Activated CD4-positive, alpha-beta T cell treated with anti-CD3 and anti-CD28 coated beads for 48 hours (primary cell): Measurements from ENCODE around the gene TMEM150B.

ENCODE experiments used
- DNase-seq: peaks from one replicate; pipeline ENCODE4 v3.0.0-alpha.2; 2020

Gene TMEM150B

DNA sequence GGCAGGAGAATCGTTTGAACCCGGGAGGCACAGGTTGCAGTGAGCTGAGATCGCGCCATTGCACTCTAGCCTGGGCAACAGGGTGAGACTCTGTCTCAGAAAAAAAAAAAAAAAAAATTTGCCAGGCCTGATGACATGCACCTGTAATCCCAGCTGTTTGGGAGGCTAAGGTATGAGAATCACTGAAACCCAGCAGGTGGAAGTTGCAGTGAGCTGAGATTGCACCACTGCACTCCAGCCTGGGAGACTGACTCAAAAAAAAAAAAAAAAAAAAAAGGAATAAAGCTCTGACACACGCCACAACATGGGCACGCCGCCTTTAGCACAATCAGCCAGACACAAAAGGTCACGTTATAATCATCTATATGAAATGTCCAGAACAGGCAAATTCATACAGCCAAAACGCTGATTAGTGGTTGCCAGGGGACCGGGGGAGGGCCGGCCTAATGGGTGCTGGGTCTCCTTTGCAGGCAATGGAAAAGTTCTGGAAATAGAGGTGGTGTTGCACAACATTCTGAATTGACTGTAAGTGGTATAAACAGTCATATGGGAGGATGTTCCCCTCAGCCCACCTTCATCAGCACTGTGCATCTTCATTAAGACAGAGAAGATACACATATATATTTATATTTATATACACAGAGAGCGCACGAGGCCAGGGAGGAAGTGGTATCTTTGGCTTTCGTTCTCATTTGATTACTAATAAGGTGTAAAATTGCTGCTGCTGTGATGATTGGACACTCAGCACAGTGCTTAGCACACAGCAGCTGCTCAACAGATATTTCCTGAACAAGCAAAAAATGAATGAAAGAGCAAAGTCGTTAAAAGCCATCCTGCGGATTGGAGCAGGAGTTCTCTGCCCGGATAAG is 49.1 kb downstream of the TMEM150B start:
- no peak for DNase-seq

DNA sequence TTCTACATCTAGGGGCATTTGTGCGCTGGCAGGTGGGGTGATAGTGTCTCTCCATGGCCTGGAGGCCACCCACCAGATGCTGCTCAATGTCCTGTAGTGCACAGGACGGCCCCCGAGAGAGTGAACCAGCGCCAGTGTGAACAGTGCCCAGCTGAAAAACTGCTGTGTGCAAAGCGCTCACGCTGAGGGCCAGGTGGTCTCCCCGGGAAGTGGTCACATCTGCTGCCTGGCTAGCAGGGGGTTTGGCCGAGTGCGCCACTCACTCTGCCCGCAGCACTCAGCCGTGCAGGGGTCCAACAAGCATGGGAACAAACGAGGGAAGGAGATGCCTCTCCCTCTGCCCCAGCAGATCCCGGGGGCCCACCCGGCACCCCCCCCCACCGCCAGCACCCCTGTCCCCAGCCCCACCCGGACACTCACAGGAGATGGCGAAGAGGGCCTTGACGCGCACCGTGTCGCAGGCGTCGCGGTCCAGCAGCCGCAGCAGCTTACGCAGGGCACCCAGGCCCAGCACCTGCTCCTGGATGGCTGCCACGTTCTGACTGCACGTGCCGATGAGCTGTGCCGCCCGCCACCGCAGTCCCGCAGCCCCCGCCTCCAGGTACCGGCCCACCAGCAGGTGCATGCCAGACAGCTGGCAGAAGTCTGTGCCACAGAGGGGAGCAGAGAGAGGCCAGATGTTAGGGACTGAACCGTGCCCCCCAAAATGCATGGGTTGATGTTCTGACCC is 51.0 kb downstream of the TMEM150B start:
- no peak for DNase-seq

DNA sequence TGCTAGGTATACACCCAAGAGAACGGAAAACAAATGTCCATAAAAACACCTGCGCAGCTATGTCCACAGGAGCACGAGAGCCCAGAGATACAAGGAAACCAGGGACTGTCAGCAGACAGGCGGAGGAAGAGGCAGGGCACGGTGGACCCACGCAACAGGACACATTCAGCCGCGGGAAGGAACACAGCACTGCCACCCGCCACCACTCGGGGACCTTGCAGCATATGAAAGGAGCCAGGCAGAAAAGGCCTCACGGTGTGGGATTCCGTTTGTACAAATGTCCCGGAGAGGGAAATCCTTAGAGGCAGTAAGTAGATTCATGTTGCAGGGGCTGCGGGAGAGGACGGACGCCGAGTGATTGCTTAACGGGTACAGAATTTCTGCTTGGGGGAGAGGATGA is 53.0 kb downstream of the TMEM150B start:
- no peak for DNase-seq

DNA sequence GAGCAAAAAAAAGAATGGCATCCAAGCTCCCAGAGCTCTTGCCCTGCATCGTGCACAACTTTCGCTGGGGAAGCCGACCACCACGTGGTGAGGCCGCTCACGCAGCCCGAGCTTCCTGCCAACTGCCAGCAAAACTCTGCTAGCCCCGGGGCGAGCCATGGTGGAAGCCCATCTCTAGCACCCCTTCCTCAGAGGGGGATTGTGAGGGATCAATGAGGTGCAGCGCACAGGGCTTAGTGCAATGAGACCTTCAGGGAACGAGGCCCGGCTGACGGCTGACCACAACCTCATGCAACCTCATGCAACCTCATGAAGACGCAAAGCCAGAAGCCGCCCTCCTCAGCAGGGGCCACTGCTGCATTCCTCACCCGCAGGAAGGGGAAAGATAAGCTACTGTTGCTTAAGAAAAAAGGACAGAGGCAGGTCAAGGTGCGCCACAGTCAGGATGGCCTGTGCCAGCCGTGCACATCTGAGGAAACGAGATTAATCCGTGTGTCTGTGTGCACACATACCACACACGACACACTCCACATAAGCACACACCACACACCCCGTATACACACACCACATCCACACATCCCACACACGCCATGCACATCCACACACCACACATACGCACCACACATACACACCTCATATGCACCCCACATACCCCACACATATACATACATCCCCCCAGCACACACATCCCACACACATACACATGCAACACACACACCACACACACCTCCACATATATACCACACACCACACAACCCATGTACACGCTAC is 54.8 kb downstream of the TMEM150B start:
- no peak for DNase-seq

DNA sequence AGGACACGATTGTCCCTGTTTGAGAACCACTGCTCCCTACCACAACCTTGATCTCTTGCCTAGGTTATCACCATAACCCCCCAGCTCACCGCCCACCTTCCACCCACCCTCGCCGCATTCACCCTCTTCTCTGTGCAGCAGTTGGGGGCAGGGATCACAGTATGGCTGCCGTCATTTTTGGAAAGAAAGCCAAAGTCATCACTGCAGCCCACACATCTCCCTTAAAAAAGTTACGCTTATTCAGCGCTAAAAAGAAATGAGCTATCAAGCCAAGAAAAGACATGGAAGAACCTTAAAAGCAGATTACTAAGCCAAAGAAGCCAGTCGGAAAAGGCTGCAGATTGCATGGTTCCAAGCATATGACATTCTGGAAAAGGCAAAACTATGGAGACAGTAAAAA is 55.8 kb downstream of the TMEM150B start:
- DNase-seq = no peak

DNA sequence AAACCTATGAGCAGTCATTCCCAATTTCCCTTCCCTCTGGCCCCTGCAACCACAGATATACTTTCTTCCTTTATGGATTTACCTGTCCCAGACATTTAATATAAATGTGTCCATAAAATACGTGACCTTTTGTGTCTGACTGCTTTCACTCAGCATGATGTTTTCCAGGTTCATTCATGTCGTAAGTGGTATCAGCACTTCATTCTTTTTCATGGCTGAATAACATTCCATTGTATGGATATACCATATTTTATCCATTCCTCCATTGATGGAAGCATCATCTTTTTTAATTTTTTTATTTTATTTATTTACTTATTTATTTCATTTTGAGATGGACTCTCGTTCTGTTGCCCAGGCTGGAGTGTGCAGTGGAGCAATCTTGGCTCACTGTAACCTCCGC is 58.3 kb downstream of the TMEM150B start:
- DNase-seq = no peak

DNA sequence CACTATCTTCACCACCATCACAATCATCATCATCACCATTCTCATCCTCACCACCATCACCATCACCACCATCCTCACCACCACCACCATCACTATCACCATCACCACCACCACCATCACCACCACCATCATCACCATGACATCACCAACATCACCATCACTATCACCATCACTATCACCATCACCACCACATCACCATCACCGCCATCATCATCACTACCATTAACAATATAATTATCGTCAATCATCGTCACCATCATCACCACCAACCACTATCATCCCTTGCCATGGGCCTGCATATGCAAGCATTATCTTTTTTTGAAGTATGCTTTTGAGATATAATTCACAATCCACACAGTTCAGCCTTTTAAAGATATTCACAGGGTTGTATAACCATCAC is 58.7 kb downstream of the TMEM150B start:
- no peak for DNase-seq

DNA sequence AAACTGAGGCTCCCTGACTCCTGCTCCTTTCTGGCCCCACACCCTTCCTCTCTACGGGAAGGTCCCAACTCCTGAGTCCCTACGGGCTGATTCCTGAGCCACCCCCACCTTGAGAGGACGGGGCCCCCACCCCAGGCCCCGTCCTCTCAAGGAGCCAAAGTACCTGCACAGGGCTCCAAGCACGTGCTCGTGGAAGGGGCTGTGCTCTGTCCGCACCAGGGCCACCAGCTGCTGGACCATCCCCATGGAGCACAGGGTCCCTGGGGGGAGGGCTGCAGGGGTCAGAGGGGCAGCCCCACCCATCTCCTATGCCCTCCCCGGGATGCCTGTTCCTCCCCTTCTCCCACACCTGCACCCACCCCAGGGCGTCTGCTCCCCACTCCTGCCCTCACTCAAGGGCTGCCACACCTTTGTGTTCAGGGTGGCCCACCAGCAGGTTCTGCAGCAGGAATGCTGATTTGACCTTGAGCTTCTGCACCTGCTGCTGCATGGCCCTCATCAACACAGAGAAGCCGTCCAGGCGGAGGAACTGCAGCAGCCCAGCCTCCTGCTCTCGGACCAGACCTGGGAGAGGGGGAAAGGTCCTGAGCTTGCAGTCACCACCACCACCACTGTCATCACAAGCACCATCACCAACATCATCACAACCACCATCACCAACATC is 59.3 kb downstream of the TMEM150B start:
- no peak for DNase-seq

DNA sequence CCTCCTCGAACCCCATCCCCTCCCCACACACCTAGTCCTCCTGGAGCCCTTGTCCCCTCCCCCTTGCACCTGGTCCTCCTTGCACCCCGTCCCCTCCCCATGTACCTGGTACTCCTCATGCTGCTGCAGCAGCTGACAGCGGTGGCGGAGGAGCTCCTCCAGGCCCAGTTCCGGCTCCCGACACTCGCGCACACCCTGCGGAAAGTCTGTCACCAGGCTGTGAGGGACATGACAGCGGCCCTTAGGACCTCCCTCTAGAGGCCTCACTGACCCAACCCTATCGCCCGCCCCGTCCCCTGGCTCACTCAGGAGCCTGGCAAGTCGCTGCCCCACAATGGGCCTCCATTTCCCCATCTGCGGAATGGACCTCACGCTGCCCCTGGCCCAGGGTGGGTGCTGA is 60.0 kb downstream of the TMEM150B start:
- DNase-seq = no peak

DNA sequence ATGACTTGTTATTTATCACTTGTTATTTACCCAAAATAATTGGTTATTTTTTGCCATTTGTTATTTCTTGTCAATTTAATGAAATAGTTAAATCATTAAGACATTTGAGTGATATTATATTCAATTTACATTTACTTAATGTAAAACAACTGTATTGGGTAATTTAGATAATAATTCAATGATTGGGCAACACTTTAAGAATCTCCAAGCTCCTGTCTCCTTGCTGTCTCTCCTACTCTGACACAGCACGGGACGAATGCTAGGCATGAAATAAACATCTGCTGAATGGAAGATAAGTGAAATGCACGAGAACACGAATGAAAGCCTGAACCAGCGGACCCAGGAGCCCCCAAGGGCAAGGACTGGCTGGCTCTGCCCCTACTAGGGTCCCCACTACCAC is 60.6 kb downstream of the TMEM150B start:
- DNase-seq = no peak
